Epithelial cell of esophagus (primary cell): ENCODE measurements around the gene DDI1.

ENCODE experiments used
- DNase-seq: peaks from one replicate; pipeline ENCODE4 v3.0.0; 2010; ENCODE audit warnings: low read depth
- H3K4me3 ChIP-seq: 2 replicates; pipeline ENCODE4 v1.5.1; 2011; ENCODE audit warnings: mild to moderate bottlenecking, low read length, control low read depth
- TF ChIP-seq, protein P1 (sequence below): IDR thresholded peaks from 2 replicates; pipeline ENCODE4 v1.5.1; 2011; ENCODE audit warnings: low read depth, mild to moderate bottlenecking, low read length, control low read depth, inconsistent platforms; ENCODE audit not compliant: insufficient read depth; ENCODE audit errors: missing control alignments

Gene DDI1

DNA sequence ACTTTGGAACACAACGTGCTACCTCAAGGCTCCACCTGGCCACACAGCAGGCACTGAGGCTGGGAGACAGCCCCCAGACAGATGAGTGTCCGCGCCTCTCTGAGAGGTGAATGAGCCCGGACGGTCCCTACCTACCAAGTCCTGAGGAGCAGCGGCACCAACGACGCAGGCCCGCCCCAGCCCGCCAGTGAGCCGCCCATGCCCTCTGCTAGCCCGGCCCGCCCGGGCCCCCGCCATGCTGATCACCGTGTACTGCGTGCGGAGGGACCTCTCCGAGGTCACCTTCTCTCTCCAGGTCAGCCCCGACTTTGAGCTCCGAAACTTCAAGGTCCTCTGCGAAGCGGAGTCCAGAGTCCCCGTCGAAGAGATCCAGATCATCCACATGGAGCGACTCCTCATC is at the start of gene DDI1:
Gene DDI1 (plus strand): TSS at position 53 of the 400 bp plus-strand sequence. CDS start 183 bp downstream, at position 236.
- no peak within 1 kb of the TSS for H3K4me3 ChIP-seq
- DNase-seq: no peak
- TF ChIP-seq, protein P1, sequence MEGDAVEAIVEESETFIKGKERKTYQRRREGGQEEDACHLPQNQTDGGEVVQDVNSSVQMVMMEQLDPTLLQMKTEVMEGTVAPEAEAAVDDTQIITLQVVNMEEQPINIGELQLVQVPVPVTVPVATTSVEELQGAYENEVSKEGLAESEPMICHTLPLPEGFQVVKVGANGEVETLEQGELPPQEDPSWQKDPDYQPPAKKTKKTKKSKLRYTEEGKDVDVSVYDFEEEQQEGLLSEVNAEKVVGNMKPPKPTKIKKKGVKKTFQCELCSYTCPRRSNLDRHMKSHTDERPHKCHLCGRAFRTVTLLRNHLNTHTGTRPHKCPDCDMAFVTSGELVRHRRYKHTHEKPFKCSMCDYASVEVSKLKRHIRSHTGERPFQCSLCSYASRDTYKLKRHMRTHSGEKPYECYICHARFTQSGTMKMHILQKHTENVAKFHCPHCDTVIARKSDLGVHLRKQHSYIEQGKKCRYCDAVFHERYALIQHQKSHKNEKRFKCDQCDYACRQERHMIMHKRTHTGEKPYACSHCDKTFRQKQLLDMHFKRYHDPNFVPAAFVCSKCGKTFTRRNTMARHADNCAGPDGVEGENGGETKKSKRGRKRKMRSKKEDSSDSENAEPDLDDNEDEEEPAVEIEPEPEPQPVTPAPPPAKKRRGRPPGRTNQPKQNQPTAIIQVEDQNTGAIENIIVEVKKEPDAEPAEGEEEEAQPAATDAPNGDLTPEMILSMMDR: no peak

DNA sequence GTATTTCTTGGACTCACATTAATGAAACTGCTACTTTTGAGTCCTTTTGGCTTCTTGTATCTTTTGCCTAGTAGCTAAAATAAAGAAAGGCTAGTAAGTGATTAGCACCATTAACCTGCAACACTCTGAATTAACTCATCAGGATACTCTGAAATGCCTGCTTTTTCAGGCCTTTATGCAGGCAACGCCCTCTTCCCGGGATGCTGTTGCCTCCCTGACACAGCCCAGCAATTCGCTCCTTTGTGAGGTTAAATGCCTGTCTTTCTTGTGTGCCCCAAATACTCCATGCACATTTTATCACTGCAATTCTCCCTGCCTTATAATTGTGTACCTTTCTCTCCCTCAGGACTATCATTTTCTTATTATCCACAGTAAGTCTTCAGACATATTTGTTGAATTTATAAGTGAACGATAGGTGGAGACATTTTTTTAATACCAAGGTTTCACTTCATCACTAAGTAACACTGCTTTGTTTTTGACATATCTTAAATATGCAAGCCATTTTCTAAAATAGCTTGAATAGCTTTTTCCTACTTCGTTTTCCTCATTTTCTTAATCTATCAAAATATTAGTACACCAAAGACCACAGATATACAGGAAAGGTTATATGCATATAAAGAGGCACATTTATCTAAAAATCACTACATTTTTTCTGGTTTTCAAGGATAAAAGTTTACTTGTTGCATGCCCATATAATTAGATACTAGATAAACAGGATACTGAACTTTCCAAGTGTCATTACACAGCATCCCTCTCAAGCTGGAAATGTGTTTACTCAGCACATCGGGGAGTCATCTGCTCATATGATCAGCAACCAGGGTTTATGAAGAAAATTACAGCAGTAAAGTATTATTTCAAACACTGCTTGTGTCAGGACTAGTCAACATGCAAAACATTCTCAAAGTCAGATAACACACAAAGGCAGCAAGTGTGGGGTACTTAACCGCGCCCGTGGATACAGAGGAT is 48.5 kb upstream of the DDI1 start:
- TF ChIP-seq, protein P1: no peak
- peak; percentile 5 for DNase-seq
- no peak overlapping the region for H3K4me3 ChIP-seq

DNA sequence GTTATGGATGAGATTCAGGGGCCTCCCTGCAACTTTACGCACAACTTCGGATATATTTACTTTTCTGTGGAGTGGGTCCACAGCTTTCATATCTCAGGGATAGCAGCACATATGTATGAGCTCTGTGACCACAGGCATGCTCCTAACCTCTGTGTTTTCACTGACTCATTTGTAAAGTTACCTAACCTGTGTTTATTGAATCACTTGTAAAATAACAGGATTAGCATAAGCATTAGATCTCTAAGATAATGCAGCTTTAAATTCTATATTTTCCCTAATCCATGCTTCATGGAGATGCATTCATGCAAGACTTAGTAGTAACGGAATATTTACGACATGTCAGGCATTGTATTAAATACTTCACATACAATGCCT is 47.9 kb upstream of the DDI1 start:
- no peak overlapping the region for H3K4me3 ChIP-seq
- peak; percentile 77 for DNase-seq
- TF ChIP-seq, protein P1: no peak

DNA sequence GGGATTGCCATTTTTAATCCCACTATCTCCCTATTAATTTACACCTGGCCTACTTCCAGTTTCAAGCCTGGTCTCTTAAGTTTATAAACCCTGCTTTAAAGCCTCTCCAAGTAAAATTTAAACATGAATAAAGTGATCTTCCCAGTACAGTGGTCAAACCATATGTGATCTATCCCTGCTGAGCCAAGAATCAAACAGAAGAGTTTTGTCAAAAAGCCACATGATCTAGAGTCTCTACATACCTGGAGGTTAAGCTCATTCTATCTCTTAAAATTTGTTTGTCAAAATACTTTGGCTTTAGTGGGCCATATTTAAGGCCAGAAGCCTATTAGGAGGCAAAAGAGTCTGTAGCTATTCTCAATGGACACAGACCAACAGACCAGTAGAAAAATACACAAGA is 42.9 kb upstream of the DDI1 start:
- TF ChIP-seq, protein P1: no peak
- H3K4me3 ChIP-seq: no peak overlapping the region
- no peak for DNase-seq

DNA sequence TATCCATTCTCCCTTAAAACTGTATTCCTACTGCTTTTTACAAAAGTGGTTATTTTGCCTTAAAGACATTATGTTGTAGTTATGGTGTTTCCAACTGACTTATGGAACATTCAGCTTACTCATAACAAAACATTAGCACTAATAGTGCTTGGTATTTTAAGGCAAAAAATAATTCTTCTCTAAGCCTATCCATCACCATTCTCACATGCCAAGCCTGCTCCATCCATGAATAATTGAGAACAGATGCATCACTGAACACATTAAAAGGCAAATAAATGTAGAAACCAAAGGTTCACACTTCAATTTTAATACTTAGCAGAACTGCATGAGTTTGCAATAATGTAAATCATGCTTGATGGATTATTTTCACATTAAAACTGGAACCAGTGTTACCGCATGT is 42.3 kb upstream of the DDI1 start:
- no peak for DNase-seq
- TF ChIP-seq, protein P1: no peak
- no peak overlapping the region for H3K4me3 ChIP-seq

DNA sequence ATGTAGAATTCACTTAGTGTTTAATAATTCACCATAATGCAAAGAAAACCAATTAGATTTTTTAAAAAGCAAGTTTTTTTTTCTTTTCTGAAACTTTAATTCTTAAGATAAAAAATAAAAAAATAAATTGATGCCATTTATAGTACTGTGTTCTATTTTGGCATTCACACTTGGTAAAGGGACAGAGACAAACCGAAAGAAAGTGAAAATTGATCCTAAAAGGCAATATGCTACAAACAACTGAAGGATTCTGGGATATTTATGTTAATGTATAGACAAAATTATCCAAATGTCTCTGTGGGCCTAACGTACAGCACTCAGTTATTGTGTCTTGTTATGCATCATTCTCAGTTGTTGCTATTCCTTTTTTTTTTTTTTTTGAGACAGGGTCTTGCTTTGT is 41.9 kb upstream of the DDI1 start:
- TF ChIP-seq, protein P1: no peak
- H3K4me3 ChIP-seq: no peak overlapping the region

DNA sequence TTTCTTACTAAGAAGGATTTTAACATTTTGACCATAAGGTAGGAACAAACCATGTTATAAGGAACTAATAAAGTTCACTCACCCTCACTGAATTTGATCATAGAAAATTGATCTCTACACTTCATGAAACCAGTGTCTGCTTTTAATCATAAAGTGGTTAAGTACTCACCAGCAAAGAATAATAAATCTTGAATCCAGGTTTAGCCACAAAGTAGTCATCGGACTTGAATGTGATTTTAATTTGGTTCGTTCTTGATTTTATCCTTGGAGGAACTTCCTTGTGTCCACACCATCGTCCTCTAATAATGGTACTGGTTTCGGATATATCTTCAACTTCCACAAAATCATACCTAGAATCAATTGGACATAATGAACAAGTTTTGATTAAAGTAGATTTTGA is 40.5 kb upstream of the DDI1 start:
- H3K4me3 ChIP-seq: no peak overlapping the region
- DNase-seq: no peak
- TF ChIP-seq, protein P1: no peak

More for the DNA sequence above, 41.9 kb upstream of the DDI1 start:
- no peak for DNase-seq
